Activated B cell treated with CpG ODN at 0.5 μM for 24 hours (primary cell): ENCODE results near the gene PDCD6IP. TPM values are rescaled to one million over a fixed set of nuclear protein-coding genes. Genes with fewer than 3 reads are reported as not detected.
"Not testable (repeated sequence)": the region's sequence is repeated elsewhere in the genome, so short reads cannot be mapped to it uniquely, and the experiment has no call there.

ENCODE experiments used
- ATAC-seq: fragments of 200-7000 bp; cut with Tn5 transposase; one replicate; pipeline ENCODE4 v1.10.0; 2021; ENCODE audit warnings: low read depth, mild to moderate bottlenecking, moderate library complexity
- CTCF ChIA-PET: fragments of 350-600 bp; sonication (Branson Sonifier 250); formaldehyde crosslinking; loops from one replicate; lab custom pipeline; 2021; ENCODE audit warnings: antibody characterized with exemption; lab: Charles Lee
- POLR2A ChIA-PET: fragments of 350-600 bp; sonication (Branson Sonifier 250); formaldehyde crosslinking; loops from one replicate; lab custom pipeline; 2021; ENCODE audit warnings: antibody characterized with exemption; lab: Charles Lee
- DNase-seq: peaks from one replicate; pipeline ENCODE4 v3.0.0; 2022
- H3K27ac Mint-ChIP-seq: one replicate; pipeline ENCODE4 v1.8.0; 2020; ENCODE audit warnings: mixed read lengths
- H3K27me3 Mint-ChIP-seq: one replicate; pipeline ENCODE4 v1.8.0; 2021; ENCODE audit warnings: mixed read lengths
- H3K36me3 Mint-ChIP-seq: one replicate; pipeline ENCODE4 v1.8.0; 2021; ENCODE audit warnings: low read depth, mixed read lengths
- H3K4me1 Mint-ChIP-seq: one replicate; pipeline ENCODE4 v1.8.0; 2021; ENCODE audit warnings: mixed read lengths
- H3K4me3 Mint-ChIP-seq: one replicate; pipeline ENCODE4 v1.8.0; 2020; ENCODE audit warnings: mild to moderate bottlenecking, mixed read lengths
- H3K9me3 Mint-ChIP-seq: one replicate; pipeline ENCODE4 v1.8.0; 2020; ENCODE audit warnings: mixed read lengths
- CTCF ChIP-seq: fragments of 200-600 bp; IDR thresholded peaks from one replicate; pipeline ENCODE4 v1.8.0; 2022; ENCODE audit warnings: antibody characterized with exemption, mild to moderate bottlenecking
- intact Hi-C: fragments of 100-400 bp; cut with micrococcal nuclease; formaldehyde crosslinking; loops from one replicate; pipeline ENCODE4 v1.15.1; 2024
- total RNA-seq: library from RNA; stranded (reverse); gene quantifications from 2 replicates; pipeline ENCODE4 v1.2.3, GENCODE V29; 2022

PDCD6IP gene
- 216 and 237 TPM in 2 replicates for total RNA-seq

- peak within 1 kb of the TSS; percentile 95 for H3K27ac Mint-ChIP-seq
- H3K4me1 Mint-ChIP-seq: peaks cover 52% of the 10 kb centered on the region
- H3K4me3 Mint-ChIP-seq: peak within 1 kb of the TSS; percentile 99
- TF ChIP-seq CTCF: no peak
- H3K27me3 Mint-ChIP-seq: no peaks in the 10 kb centered on the region
- H3K36me3 Mint-ChIP-seq: peaks cover 30% of the 10 kb centered on the region
- DNase-seq (peak; percentile 93), ATAC-seq (peak; percentile 84)
- ChIA-PET POLR2A (interaction anchor here (0.5 to 2.2 kb wide), 16 partner anchors 9 to 1822 kb away, joined by 3 to 30 read pairs (median 4); partner anchors contain the start of genes CLASP2, GLB1, TMPPE and UBP1), CTCF (interaction anchor here (0.5 to 3.8 kb wide), 5 partner anchors 11 to 162 kb away, joined by 3 to 23 read pairs (median 3); no protein-coding TSS in a partner anchor)
- no peaks in the 10 kb centered on the region for H3K9me3 Mint-ChIP-seq
- intact Hi-C loops: loop anchor here (1.0 to 5.0 kb wide), 4 partner anchors 80 to 1113 kb away; partner anchors contain the start of genes CLASP2, CNOT10, CRTAP and UBP1
Measured at GRCh38 chr3:33798418-33799201, at the start of gene PDCD6IP. Gene PDCD6IP, plus strand, starts transcription at chr3:33798630. Its CDS starts 99 bp downstream, at chr3:33798729.

DNA sequence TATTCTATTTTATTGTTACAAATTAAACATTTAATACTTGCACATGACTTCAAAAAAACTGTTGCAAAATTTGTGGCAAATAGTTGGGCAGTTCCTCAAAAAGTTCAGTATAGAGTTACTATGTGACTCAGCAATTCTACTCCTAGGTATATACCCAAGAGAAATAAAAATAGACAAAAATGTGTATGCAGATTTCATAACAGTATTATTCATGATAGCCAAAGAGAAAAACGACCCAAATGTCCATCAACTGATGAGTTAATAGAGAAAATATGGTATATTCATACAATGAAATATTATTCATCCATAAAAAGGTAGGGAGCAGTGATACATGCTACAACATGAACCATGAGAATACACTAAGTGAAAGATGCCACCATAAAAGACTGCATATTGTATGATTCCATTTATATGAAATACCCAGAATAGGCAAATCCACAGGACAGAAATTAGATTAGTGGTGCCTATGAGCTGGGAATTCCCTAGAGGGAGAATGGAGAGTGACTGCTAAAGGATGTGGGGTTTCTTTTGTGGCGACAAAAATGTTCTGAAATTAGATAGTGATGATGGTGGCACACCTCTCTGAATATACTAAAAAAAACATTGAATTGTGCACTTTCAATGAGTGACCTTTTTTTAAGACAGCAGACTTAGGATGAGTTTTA is 48.8 kb upstream of the PDCD6IP start:
- ChIA-PET CTCF (no interaction called here), POLR2A (no interaction called here)
- ATAC-seq (no peak), DNase-seq (no peak)
- no peak overlapping the region for H3K4me3 Mint-ChIP-seq
- no peaks in the 10 kb centered on the region for H3K36me3 Mint-ChIP-seq
- no peak overlapping the region for H3K27ac Mint-ChIP-seq
- intact Hi-C loops: no loop called here
- H3K27me3 Mint-ChIP-seq: peaks cover 6% of the 10 kb centered on the region
- H3K9me3 Mint-ChIP-seq: peaks cover 6% of the 10 kb centered on the region
- H3K4me1 Mint-ChIP-seq: peaks cover 3% of the 10 kb centered on the region
- TF ChIP-seq CTCF: no peak

GRCh38 chr3:33750211-33750548 is 48.2 kb upstream of the PDCD6IP start:
- H3K27me3 Mint-ChIP-seq: peaks cover 6% of the 10 kb centered on the region
- ATAC-seq (no peak), DNase-seq (no peak)
- peaks cover 3% of the 10 kb centered on the region for H3K4me1 Mint-ChIP-seq
- ChIA-PET CTCF (no interaction called here), POLR2A (no interaction called here)
- H3K27ac Mint-ChIP-seq: no peak overlapping the region
- intact Hi-C loops: no loop called here
- H3K4me3 Mint-ChIP-seq: no peak overlapping the region
- no peaks in the 10 kb centered on the region for H3K36me3 Mint-ChIP-seq
- peaks cover 7% of the 10 kb centered on the region for H3K9me3 Mint-ChIP-seq
- TF ChIP-seq CTCF: no peak

DNA sequence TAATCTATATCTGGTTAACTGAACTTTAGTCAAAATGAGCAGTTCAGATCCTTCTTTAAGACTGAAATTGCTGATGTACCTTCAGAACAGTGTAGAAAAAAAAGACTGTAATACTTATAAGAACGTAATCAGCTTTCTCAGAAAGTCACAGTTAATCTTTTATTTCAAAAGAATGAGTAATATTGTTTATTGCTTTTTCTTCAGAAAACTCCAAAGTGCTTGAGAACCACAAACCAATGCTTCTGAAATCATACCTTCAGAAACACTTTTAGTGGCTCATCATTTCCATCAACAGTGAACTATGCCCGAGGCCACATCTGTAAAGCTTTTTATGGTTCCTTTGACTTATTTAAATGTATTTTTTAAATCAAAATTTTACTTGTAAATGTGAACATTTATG is 47.1 kb upstream of the PDCD6IP start:
- ATAC-seq: no peak

DNA sequence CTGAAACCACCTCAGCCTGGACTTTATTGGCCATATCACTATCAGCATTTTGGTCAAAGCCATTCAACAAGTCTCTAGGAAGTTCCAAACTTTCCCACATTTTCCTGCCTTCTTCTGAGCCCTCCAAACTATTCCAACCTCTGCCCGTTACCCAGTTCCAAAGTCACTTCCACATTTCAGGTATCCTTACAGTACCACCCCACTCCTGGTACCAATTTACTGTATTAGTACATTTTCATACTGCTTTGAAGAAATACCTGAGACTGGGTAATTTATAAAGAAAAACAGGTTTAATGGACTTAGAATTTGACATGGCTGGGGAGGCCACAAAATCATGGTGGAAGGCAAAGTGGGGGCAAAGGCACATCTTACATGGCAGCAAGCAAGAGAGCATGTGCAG is 44.0 kb upstream of the PDCD6IP start:
- H3K27ac Mint-ChIP-seq, POLR2A ChIA-PET, CTCF ChIA-PET, ATAC-seq, H3K4me1 Mint-ChIP-seq, H3K4me3 Mint-ChIP-seq, H3K9me3 Mint-ChIP-seq, intact Hi-C loops, H3K36me3 Mint-ChIP-seq, H3K27me3 Mint-ChIP-seq, DNase-seq: not testable (repeated sequence)

More for the DNA sequence above, 47.1 kb upstream of the PDCD6IP start:
- ChIA-PET CTCF (interaction anchor here (1.3 kb wide), 1 partner anchor 17 kb away, joined by 3 read pairs; no protein-coding TSS in a partner anchor), POLR2A (no interaction called here)
- Mint-ChIP-seq H3K4me1 (no peaks in the 10 kb centered on the region), H3K9me3 (peaks cover 7% of the 10 kb centered on the region), H3K27me3 (peaks cover 6% of the 10 kb centered on the region), H3K27ac (no peak overlapping the region), H3K4me3 (no peak overlapping the region), H3K36me3 (no peaks in the 10 kb centered on the region)
- DNase-seq: no peak
- no peak for TF ChIP-seq CTCF
- intact Hi-C loops: no loop called here
